Activated CD4-positive, alpha-beta T cell treated with anti-CD3 and anti-CD28 coated beads, Interleukin-2, amount 10 ng/mL, durations not matched to agents 7 days and 5 days (primary cell): ENCODE results near the gene RAB37. TPM values are rescaled to one million over a fixed set of nuclear protein-coding genes. Genes with fewer than 3 reads are reported as not detected.
A peak's percentile ranks its signal among the peaks of the same experiment; 100 is the strongest.

ENCODE experiments used
- CTCF ChIA-PET: fragments of 350-600 bp; sonication (Branson Sonifier 250); formaldehyde crosslinking; loops from one replicate; lab custom pipeline; 2021; ENCODE audit warnings: antibody characterized with exemption; lab: Charles Lee
- POLR2A ChIA-PET: fragments of 350-600 bp; sonication (Branson Sonifier 250); formaldehyde crosslinking; loops from one replicate; lab custom pipeline; 2021; ENCODE audit warnings: antibody characterized with exemption; lab: Charles Lee
- DNase-seq: peaks from one replicate; pipeline ENCODE4 v3.0.0-alpha.2; 2020
- H3K27ac Mint-ChIP-seq: one replicate; pipeline ENCODE4 v1.8.0; 2021; ENCODE audit warnings: mild to moderate bottlenecking, moderate library complexity, mixed read lengths
- H3K27me3 Mint-ChIP-seq: one replicate; pipeline ENCODE4 v1.8.0; 2021; ENCODE audit warnings: mixed read lengths
- H3K36me3 Mint-ChIP-seq: one replicate; pipeline ENCODE4 v1.8.0; 2021; ENCODE audit warnings: low read depth, mixed read lengths
- H3K4me1 Mint-ChIP-seq: one replicate; pipeline ENCODE4 v1.8.0; 2021; ENCODE audit warnings: mixed read lengths
- H3K4me3 Mint-ChIP-seq: one replicate; pipeline ENCODE4 v1.8.0; 2021; ENCODE audit warnings: mild to moderate bottlenecking, moderate library complexity, mixed read lengths
- H3K9me3 Mint-ChIP-seq: one replicate; pipeline ENCODE4 v1.8.0; 2021; ENCODE audit warnings: mixed read lengths
- total RNA-seq, 2 experiments: library from RNA; stranded (reverse); gene quantifications; one replicate each; pipeline ENCODE4 v1.2.3, GENCODE V29; 2021

Gene RAB37
- total RNA-seq, 2 experiments from 2014 or later = 28.2 to 30.4 TPM

DNA sequence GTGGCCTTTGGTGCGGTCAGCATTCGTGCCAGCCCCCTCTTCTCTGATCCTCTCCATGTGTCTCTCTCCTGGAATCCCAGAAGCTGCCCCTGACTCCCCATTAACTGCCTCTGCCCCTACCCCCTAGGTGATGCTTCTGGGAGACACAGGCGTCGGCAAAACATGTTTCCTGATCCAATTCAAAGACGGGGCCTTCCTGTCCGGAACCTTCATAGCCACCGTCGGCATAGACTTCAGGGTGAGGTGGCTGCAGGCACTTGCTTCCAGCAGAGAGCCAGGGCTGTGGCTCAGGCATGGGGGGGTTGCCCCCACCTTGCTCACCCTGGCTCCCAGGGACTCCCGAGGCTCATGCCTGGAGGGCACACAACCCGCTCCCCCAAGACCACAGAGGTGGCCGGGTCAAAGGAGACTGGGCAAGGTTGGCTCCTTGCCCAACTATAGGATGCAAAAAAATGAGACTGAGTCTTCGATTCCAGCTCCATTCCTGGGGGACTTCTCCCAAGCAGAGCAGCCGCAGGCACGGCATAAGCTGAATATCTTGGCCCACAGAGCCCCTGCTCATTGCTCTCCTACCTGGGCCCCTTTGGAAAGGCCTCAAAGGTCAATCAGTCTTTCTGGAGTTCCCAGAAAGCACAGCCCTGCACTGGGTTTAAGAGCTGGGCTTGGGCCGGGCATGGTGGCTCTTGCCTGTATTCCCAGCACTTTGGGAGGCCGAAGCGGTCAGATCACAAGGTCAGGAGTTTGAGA lies 3.8 kb downstream of the RAB37 start:
- peaks cover 19% of the 10 kb centered on the region for H3K36me3 Mint-ChIP-seq
- peak overlapping the region; percentile 96 for H3K27ac Mint-ChIP-seq
- POLR2A ChIA-PET = no interaction called here
- peaks cover 85% of the 10 kb centered on the region for H3K4me1 Mint-ChIP-seq
- CTCF ChIA-PET = interaction anchor here (2.1 to 2.7 kb wide), 2 partner anchors 30 to 83 kb away, joined by 11 to 14 read pairs; no protein-coding TSS in a partner anchor
- H3K4me3 Mint-ChIP-seq = no peak overlapping the region
- H3K9me3 Mint-ChIP-seq = peaks cover 4% of the 10 kb centered on the region
- no peak for DNase-seq
- peaks cover 4% of the 10 kb centered on the region for H3K27me3 Mint-ChIP-seq

DNA sequence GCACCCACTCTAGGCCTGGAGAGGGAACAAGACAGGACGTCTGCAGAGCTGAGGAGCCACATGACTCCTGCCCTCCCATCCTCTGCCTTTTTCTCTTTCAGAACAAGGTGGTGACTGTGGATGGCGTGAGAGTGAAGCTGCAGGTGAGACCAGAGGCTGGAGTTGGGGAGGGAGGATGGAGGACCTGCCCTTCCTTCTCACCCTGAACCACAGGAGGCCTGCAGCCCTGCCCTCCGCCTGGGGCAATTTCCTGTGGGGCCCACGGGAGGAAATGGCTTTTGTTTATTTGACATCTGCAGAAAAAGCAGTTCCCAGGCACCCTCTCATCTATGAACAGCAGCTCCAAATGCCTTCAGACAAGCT lies 5.1 kb downstream of the RAB37 start:
- peak overlapping the region; percentile 67 for H3K4me3 Mint-ChIP-seq
- ChIA-PET CTCF (interaction anchor here (0.6 to 2.7 kb wide), 10 partner anchors 10 to 1522 kb away, joined by 3 to 14 read pairs (median 4); no protein-coding TSS in a partner anchor), POLR2A (interaction anchor here (0.6 kb wide), 1 partner anchor 10 kb away, joined by 4 read pairs; no protein-coding TSS in a partner anchor)
- H3K9me3 Mint-ChIP-seq = peaks cover 4% of the 10 kb centered on the region
- peak overlapping the region; percentile 96 for H3K27ac Mint-ChIP-seq
- H3K4me1 Mint-ChIP-seq = peaks cover 91% of the 10 kb centered on the region
- no peaks in the 10 kb centered on the region for H3K27me3 Mint-ChIP-seq
- DNase-seq = peak; percentile 82
- peaks cover 19% of the 10 kb centered on the region for H3K36me3 Mint-ChIP-seq

DNA sequence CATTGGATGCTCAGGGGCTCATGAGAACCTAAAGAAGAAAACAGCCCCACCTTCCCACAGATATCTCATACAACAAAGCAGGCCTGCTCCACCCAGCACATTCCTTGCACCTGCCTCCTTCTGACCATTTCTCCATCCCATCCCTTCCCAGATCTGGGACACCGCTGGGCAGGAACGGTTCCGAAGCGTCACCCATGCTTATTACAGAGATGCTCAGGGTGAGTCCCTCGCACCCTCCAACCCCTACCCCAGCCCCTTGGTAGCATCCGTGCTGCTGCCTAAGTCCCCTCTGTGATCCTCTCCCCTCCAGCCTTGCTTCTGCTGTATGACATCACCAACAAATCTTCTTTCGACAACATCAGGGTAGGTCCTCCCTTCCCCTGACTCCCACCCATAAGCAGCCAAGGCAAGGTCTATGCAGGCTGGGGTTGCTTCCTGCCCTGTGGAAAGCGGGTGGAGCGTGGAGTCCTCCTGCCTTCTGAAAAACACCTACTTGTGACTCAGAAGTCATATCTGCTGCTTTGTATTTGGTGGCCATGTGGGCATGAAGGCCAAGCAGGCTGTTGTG lies 6.0 kb downstream of the RAB37 start:
- no peaks in the 10 kb centered on the region for H3K27me3 Mint-ChIP-seq
- no peak for DNase-seq
- H3K9me3 Mint-ChIP-seq = peaks cover 4% of the 10 kb centered on the region
- ChIA-PET POLR2A (no interaction called here), CTCF (interaction anchor here (0.6 to 2.7 kb wide), 7 partner anchors 28 to 1523 kb away, joined by 3 to 14 read pairs (median 6); no protein-coding TSS in a partner anchor)
- peaks cover 93% of the 10 kb centered on the region for H3K4me1 Mint-ChIP-seq
- peak overlapping the region; percentile 67 for H3K4me3 Mint-ChIP-seq
- peak overlapping the region; percentile 96 for H3K27ac Mint-ChIP-seq
- peaks cover 18% of the 10 kb centered on the region for H3K36me3 Mint-ChIP-seq

DNA sequence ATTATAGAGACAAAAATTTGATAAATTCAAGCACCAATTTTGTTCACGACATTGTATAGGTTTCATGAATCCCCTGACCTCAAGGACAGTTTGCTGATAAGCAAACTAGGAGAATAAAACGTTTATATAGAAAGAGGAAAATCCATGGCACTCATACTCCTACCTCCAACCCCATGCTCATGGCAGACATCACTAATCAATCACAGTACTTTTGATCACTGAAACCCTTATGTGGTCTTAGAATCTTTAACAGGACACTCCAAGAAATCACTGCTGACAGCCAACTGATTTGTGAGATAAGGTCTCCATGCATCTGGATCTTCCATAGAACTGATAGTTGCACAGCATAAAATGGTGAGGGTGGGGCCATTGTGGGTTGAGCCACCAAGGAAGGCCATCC lies 6.7 kb downstream of the RAB37 start:
- DNase-seq = no peak
- peaks cover 4% of the 10 kb centered on the region for H3K9me3 Mint-ChIP-seq
- peaks cover 17% of the 10 kb centered on the region for H3K36me3 Mint-ChIP-seq
- CTCF ChIA-PET = interaction anchor here (0.7 to 4.7 kb wide), 7 partner anchors 8 to 116 kb away, joined by 3 to 38 read pairs (median 4); partner anchors contain the start of genes GRIN2C and NAT9
- no peaks in the 10 kb centered on the region for H3K27me3 Mint-ChIP-seq
- H3K4me3 Mint-ChIP-seq = peak overlapping the region; percentile 32
- H3K4me1 Mint-ChIP-seq = peaks cover 86% of the 10 kb centered on the region
- peak overlapping the region; percentile 96 for H3K27ac Mint-ChIP-seq
- POLR2A ChIA-PET = no interaction called here

DNA sequence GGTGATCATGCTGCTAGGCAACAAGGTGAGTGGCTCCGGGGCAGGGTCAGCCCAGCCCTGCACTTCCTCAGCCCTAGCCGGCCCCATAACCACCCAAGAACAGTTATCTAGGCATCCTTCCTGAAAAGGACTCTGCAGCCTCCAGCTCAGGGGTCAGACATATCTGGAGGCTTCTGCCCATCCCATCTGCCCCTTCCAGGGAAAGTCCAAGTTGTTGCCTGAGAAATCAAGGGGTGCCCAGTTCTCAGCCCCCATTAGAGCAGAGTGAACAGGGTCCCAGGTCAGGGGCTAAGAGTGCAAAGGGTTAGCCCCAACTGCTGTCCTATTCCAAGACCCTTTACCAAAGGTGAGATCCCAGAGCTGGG lies 7.3 kb downstream of the RAB37 start:
- Mint-ChIP-seq H3K4me1 (peaks cover 80% of the 10 kb centered on the region), H3K27me3 (no peaks in the 10 kb centered on the region), H3K9me3 (peaks cover 4% of the 10 kb centered on the region), H3K27ac (peak overlapping the region; percentile 96), H3K36me3 (peaks cover 14% of the 10 kb centered on the region), H3K4me3 (peak overlapping the region; percentile 26)
- CTCF ChIA-PET = interaction anchor here (0.7 to 4.7 kb wide), 13 partner anchors 8 to 121 kb away, joined by 3 to 38 read pairs (median 7); partner anchors contain the start of genes GRIN2C and NAT9
- DNase-seq = no peak
- POLR2A ChIA-PET = no interaction called here

DNA sequence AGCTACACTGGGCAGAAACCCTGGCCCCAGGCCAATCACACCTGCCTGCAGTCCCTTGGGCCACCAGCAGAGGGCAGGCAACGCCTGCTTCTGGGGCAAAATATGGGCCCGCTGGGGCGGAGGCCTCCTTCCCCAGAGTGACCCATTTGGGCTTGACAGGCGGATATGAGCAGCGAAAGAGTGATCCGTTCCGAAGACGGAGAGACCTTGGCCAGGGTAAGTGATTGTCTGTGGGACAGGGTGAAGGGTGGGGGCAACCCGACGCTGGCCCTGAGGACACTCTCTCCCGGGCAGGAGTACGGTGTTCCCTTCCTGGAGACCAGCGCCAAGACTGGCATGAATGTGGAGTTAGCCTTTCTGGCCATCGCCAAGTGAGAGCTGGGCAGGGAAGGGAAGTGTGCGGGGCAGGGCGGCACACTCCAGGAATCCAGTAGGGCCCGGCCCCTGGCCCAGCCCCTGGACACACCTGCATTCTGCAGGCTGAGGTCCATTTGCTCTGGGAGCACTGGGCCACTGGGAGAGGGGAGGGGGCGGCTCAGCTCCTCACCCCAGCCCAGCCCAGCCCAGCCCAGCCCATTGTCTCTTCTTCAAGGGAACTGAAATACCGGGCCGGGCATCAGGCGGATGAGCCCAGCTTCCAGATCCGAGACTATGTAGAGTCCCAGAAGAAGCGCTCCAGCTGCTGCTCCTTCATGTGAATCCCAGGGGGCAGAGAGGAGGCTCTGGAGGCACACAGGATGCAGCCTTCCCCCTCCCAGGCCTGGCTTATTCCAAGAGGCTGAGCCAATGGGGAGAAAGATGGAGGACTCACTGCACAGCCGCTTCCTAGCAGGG lies 7.9 kb downstream of the RAB37 start:
- peak; percentile 83 for DNase-seq
- H3K27me3 Mint-ChIP-seq = no peaks in the 10 kb centered on the region
- peak overlapping the region; percentile 96 for H3K27ac Mint-ChIP-seq
- H3K4me3 Mint-ChIP-seq = peak overlapping the region; percentile 26
- peaks cover 74% of the 10 kb centered on the region for H3K4me1 Mint-ChIP-seq
- peaks cover 4% of the 10 kb centered on the region for H3K9me3 Mint-ChIP-seq
- ChIA-PET CTCF (interaction anchor here (0.7 to 4.7 kb wide), 22 partner anchors 8 to 128 kb away, joined by 3 to 38 read pairs (median 6); partner anchors contain the start of genes FDXR, NAT9 and RAB37), POLR2A (no interaction called here)
- H3K36me3 Mint-ChIP-seq = peaks cover 20% of the 10 kb centered on the region

DNA sequence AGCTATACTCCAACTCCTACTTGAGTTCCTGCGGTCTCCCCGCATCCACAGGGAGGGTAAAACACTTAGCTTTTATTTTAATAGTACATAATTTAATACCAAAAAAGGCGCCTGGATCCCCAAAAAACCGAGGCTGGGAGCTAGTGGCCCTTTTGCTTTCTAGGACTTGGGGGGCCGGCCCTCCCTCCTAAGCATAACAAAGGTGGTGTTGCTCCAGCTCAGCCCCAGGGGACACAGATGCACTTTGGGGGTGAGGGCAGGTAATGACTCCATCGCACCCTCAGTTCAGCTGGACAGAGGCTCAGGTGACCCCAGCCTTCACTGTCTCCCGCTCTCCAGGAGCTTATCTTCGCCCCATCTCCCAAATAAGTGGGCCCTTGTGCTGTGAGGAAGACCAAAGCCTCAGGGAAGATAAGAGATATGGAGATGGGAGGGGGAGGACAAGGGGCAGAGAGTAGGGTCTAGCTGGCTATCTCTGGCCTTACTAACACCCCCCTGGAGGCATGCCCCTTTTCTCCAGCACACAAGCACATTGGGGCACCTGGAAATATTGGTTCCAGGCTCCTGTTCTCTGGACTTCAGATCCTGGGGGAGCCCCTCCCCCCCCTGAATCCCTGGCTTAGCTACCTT lies 8.6 kb downstream of the RAB37 start:
- H3K4me3 Mint-ChIP-seq = no peak overlapping the region
- DNase-seq = no peak
- peaks cover 23% of the 10 kb centered on the region for H3K36me3 Mint-ChIP-seq
- no peaks in the 10 kb centered on the region for H3K27me3 Mint-ChIP-seq
- ChIA-PET CTCF (interaction anchor here (0.7 to 4.7 kb wide), 21 partner anchors 8 to 127 kb away, joined by 3 to 38 read pairs (median 7); partner anchors contain the start of genes FDXR, NAT9 and RAB37), POLR2A (no interaction called here)
- peaks cover 4% of the 10 kb centered on the region for H3K9me3 Mint-ChIP-seq
- peaks cover 67% of the 10 kb centered on the region for H3K4me1 Mint-ChIP-seq
- no peak overlapping the region for H3K27ac Mint-ChIP-seq

DNA sequence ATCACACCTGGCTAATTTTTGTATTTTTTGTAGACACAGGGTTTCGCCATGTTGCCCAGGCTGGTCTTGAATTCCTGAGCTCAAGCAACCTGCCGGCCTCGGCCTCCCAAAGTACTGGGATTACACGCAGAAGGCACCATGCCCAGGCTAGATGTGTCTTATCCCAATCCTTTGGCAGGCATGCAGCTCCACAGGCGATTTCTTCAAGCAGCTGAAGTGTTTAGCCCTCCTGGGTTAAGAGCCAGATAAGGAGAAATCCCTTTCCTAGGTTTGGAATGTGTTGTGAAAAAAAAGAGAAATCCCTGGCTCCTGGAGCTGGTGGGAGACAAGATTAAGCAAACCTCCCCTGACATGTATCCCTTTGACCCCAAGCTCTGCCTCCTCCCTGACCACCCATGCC lies 9.3 kb downstream of the RAB37 start:
- H3K27ac Mint-ChIP-seq = peak overlapping the region; percentile 71
- H3K9me3 Mint-ChIP-seq = peaks cover 4% of the 10 kb centered on the region
- no peaks in the 10 kb centered on the region for H3K27me3 Mint-ChIP-seq
- DNase-seq = no peak
- CTCF ChIA-PET = interaction anchor here (0.5 to 4.7 kb wide), 17 partner anchors 9 to 661 kb away, joined by 3 to 38 read pairs (median 7); partner anchors contain the start of genes FDXR, NAT9 and RAB37
- H3K4me3 Mint-ChIP-seq = peak overlapping the region; percentile 70
- H3K4me1 Mint-ChIP-seq = peaks cover 65% of the 10 kb centered on the region
- POLR2A ChIA-PET = no interaction called here
- H3K36me3 Mint-ChIP-seq = peaks cover 30% of the 10 kb centered on the region

DNA sequence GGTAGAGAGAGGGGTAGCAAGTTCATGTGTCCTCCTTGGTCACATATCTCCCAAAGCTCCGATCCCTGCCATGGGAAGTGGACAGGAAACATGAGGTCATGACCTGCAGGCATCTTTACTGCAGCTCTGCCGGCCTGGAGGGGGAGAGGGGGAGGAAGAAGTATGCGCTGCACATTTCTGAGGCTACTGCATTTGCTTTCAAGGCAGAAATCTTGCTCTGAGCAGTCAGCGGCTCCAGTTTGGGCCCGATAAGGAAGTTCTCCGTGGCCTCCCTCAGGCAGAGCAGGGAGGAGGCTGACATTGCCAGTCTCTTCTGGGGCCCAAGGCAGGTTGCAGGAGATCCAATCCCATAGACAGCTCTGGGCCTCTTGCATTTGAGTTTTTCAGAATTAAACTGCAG lies 9.9 kb downstream of the RAB37 start:
- CTCF ChIA-PET = interaction anchor here (1.3 to 4.7 kb wide), 11 partner anchors 10 to 122 kb away, joined by 3 to 38 read pairs (median 7); partner anchors contain the start of genes NAT9 and RAB37
- H3K27ac Mint-ChIP-seq = peak overlapping the region; percentile 71

DNA sequence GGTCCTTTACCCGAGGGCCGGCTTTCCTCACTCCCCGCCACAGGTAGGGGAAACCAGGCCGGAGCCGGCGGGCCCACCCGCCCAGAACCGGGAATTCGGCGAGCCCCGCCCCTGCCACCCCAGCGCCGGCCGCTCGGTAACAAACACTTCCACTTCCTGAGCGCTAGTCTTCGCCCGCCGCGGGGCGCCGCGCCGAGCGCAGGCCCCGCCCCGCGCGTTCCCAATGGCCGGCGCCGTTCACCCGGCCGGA lies 11.1 kb downstream of the RAB37 start:
- H3K36me3 Mint-ChIP-seq = peaks cover 44% of the 10 kb centered on the region
- CTCF ChIA-PET = interaction anchor here (0.7 to 4.7 kb wide), 3 partner anchors 11 to 91 kb away, joined by 3 to 38 read pairs (median 4); no protein-coding TSS in a partner anchor
- peaks cover 65% of the 10 kb centered on the region for H3K4me1 Mint-ChIP-seq
- H3K27ac Mint-ChIP-seq = no peak overlapping the region
- peaks cover 4% of the 10 kb centered on the region for H3K9me3 Mint-ChIP-seq
- peak overlapping the region; percentile 70 for H3K4me3 Mint-ChIP-seq
- DNase-seq = no peak
- POLR2A ChIA-PET = no interaction called here
- no peaks in the 10 kb centered on the region for H3K27me3 Mint-ChIP-seq

More for the DNA sequence above, 9.9 kb downstream of the RAB37 start:
- Mint-ChIP-seq H3K36me3 (peaks cover 33% of the 10 kb centered on the region), H3K9me3 (peaks cover 4% of the 10 kb centered on the region), H3K4me1 (peaks cover 65% of the 10 kb centered on the region), H3K27me3 (no peaks in the 10 kb centered on the region), H3K4me3 (peak overlapping the region; percentile 70)
- POLR2A ChIA-PET = no interaction called here
- DNase-seq = no peak

DNA sequence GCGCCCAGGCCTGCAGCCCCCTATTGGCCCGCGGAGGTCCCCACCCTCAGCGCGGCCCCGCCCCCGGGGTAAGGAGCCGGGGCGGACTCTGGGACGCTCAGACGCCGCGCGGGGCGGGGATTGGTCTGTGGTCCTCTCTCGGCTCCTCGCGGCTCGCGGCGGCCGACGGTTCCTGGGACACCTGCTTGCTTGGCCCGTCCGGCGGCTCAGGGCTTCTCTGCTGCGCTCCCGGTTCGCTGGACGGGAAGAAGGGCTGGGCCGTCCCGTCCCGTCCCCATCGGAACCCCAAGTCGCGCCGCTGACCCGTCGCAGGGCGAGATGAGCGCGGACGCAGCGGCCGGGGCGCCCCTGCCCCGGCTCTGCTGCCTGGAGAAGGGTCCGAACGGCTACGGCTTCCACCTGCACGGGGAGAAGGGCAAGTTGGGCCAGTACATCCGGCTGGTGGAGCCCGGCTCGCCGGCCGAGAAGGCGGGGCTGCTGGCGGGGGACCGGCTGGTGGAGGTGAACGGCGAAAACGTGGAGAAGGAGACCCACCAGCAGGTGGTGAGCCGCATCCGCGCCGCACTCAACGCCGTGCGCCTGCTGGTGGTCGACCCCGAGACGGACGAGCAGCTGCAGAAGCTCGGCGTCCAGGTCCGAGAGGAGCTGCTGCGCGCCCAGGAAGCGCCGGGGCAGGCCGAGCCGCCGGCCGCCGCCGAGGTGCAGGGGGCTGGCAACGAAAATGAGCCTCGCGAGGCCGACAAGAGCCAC lies 11.6 kb downstream of the RAB37 start, which contains the start of gene NHERF1:
NHERF1 (plus strand) TSS at position 100 of the 750 bp plus-strand sequence; CDS start at position 319, 219 bp downstream.
- Mint-ChIP-seq H3K27ac (peak within 1 kb of the TSS; percentile 84), H3K4me1 (peaks cover 65% of the 10 kb centered on the region), H3K9me3 (peaks cover 3% of the 10 kb centered on the region), H3K4me3 (peak within 1 kb of the TSS; percentile 92), H3K27me3 (no peaks in the 10 kb centered on the region), H3K36me3 (peaks cover 45% of the 10 kb centered on the region)
- ChIA-PET CTCF (interaction anchor here (0.8 to 4.7 kb wide), 11 partner anchors 10 to 486 kb away, joined by 3 to 38 read pairs (median 7); partner anchors contain the start of genes NAT9 and RAB37), POLR2A (interaction anchor here (1.3 kb wide), 1 partner anchor 91 kb away, joined by 6 read pairs; no protein-coding TSS in a partner anchor)
- peak; percentile 93 for DNase-seq
